ENCODE results near the gene MCC. TPM values are rescaled to one million over a fixed set of nuclear protein-coding genes. Genes with fewer than 3 reads are reported as not detected.

The MCC gene
- total RNA-seq, 1 donor from 2014 or later = 47.9 TPM

- Histone ChIP-seq H3K4me1 (peaks cover 5% of the 10 kb centered on the region), H3K36me3 (peaks cover 0 to 22% of the 10 kb centered on the region in 2 donors), H3K4me3 (no peak overlapping the region), H3K9me3 (no peaks in the 10 kb centered on the region), H3K27ac (no peak overlapping the region), H3K27me3 (no peaks in the 10 kb centered on the region)
- intact Hi-C loops (cut with DNase I) = no loop called here
- peak in 1 of 2 donors; percentile 70 for DNase-seq (ENCODE audit: extremely low spot score in 2 of 2)
- no peak for TF ChIP-seq POLR2A (IDR thresholded peaks at IDR 0.05)
- TF ChIP-seq, protein P1, sequence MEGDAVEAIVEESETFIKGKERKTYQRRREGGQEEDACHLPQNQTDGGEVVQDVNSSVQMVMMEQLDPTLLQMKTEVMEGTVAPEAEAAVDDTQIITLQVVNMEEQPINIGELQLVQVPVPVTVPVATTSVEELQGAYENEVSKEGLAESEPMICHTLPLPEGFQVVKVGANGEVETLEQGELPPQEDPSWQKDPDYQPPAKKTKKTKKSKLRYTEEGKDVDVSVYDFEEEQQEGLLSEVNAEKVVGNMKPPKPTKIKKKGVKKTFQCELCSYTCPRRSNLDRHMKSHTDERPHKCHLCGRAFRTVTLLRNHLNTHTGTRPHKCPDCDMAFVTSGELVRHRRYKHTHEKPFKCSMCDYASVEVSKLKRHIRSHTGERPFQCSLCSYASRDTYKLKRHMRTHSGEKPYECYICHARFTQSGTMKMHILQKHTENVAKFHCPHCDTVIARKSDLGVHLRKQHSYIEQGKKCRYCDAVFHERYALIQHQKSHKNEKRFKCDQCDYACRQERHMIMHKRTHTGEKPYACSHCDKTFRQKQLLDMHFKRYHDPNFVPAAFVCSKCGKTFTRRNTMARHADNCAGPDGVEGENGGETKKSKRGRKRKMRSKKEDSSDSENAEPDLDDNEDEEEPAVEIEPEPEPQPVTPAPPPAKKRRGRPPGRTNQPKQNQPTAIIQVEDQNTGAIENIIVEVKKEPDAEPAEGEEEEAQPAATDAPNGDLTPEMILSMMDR (IDR thresholded peaks at IDR 0.05) = no peak
- TF ChIP-seq POLR2AphosphoS5 (IDR thresholded peaks at IDR 0.05; ENCODE audit: insufficient read depth in 1 of 2, low read depth in 1 of 2) = no peak
Observed at GRCh38 chr5:113063927-113064326, 424.3 kb downstream of the MCC start.

- Histone ChIP-seq H3K27ac (no peak overlapping the region), H3K4me1 (peaks cover 5% of the 10 kb centered on the region), H3K27me3 (no peaks in the 10 kb centered on the region), H3K9me3 (no peaks in the 10 kb centered on the region), H3K36me3 (peaks cover 0 to 22% of the 10 kb centered on the region in 2 donors), H3K4me3 (no peak overlapping the region)
- DNase-seq (ENCODE audit: extremely low spot score in 2 of 2) = peak in 1 of 2 donors; percentile 42
- intact Hi-C loops (cut with DNase I) = no loop called here
- TF ChIP-seq, protein P1 (IDR thresholded peaks at IDR 0.05) = no peak
- TF ChIP-seq POLR2A (IDR thresholded peaks at IDR 0.05) (no peak), POLR2AphosphoS5 (IDR thresholded peaks at IDR 0.05; ENCODE audit: insufficient read depth in 1 of 2, low read depth in 1 of 2) (no peak)
Observed at GRCh38 chr5:113062869-113063508, 425.3 kb downstream of the MCC start.

DNA sequence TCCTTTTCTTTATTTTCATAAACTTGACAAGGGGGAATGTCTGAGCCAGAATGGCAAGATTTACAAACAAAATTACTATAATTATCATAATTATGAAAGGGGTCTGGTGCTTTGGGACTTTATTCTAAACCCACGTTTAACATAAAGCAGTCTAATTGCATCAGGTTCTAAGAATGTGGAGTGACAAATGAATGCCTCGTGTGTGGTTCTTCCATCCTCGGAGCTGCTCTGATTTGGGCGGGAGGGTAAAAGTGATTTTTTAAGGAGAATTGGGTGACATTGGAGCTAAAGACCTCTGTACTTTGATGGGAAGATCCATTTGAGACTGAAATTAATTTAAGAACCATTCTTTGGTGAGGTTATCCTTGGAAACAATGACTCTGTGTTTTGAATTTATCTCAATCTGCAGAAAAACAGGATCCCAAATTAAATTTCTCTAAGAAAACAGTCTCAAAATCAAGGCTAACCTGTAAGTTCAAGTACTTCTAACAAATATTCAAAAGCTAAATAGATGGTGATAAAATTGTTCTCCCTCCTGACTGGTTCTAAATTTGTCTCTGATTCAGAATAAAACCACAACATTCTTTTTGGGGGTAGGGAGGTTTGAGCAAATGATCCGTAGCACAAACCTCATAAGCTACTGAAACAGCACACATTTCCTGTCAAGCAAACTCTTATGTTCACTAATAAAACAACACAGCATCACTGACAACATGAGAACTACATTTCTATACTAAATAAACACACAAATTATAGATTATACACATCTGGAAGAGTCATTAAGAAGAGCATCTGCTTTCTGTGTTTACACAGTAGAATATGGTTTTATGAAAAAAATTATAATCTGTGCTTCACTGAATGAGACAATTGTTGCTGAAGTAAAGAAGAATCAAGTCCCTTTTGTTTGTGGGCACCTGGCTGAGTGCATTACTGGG is 426.1 kb downstream of the MCC start:
- TF ChIP-seq, protein P1 (IDR thresholded peaks at IDR 0.05) = no peak
- TF ChIP-seq POLR2AphosphoS5 (IDR thresholded peaks at IDR 0.05; ENCODE audit: insufficient read depth in 1 of 2, low read depth in 1 of 2) (no peak), POLR2A (IDR thresholded peaks at IDR 0.05) (no peak)
- DNase-seq (ENCODE audit: extremely low spot score in 2 of 2) = no peak
- Histone ChIP-seq H3K27ac (no peak overlapping the region), H3K9me3 (no peaks in the 10 kb centered on the region), H3K27me3 (no peaks in the 10 kb centered on the region), H3K4me1 (peaks cover 12% of the 10 kb centered on the region), H3K36me3 (peaks cover 0 to 22% of the 10 kb centered on the region in 2 donors), H3K4me3 (no peak overlapping the region)
- intact Hi-C loops (cut with DNase I) = no loop called here

- Histone ChIP-seq H3K4me1 (peaks cover 21% of the 10 kb centered on the region), H3K9me3 (no peaks in the 10 kb centered on the region), H3K27me3 (no peaks in the 10 kb centered on the region), H3K36me3 (peaks cover 0 to 22% of the 10 kb centered on the region in 2 donors), H3K4me3 (no peak overlapping the region), H3K27ac (no peak overlapping the region)
- no peak for TF ChIP-seq POLR2A (IDR thresholded peaks at IDR 0.05)
- TF ChIP-seq POLR2AphosphoS5 (IDR thresholded peaks at IDR 0.05; ENCODE audit: insufficient read depth in 1 of 2, low read depth in 1 of 2) = no peak
- TF ChIP-seq, protein P1 (IDR thresholded peaks at IDR 0.05) = no peak
- no peak for DNase-seq (ENCODE audit: extremely low spot score in 2 of 2)
- intact Hi-C loops (cut with DNase I) = no loop called here
Observed at GRCh38 chr5:113060408-113061025, 427.7 kb downstream of the MCC start.
